K562 (cell line): ENCODE results near the gene NSUN2. TPM values are rescaled to one million over a fixed set of nuclear protein-coding genes. Genes with fewer than 3 reads are reported as not detected.
A peak's percentile ranks its signal among the peaks of the same experiment; 100 is the strongest.

Source experiments
- BCL6 ChIP-seq: fragments of 250-450 bp; sonication (Bioruptor Pico); IDR thresholded peaks from 2 replicates; pipeline ENCODE4 v1.4.0; 2020
- CEBPG ChIP-seq, 3 experiments: fragments of 200-800 bp in 1 of 3; sonication (Bioruptor generic) in 1 of 3; sonication (generic) in 1 of 3; formaldehyde crosslinking in 1 of 3; IDR thresholded peaks in 2 of 3; conservative IDR thresholded peaks in 1 of 3; 2 replicates each; pipeline versions ENCODE4 v1.6.1 to v1.8.0; 2016 to 2022; ENCODE audit warnings: missing compliant biosample characterization in 2 of 3, missing genetic modification characterization in 2 of 3, mild to moderate bottlenecking in 1 of 3, missing genetic modification reagents in 1 of 3
- E2F6 ChIP-seq, 2 experiments: IDR thresholded peaks; 2 replicates each; pipeline ENCODE4 v1.6.1; 2011; ENCODE audit warnings: borderline replicate concordance in 1 of 2, control low read depth in 1 of 2, low read depth in 1 of 2, low read length in 1 of 2, mild to moderate bottlenecking in 1 of 2, mixed read lengths in 1 of 2, moderate library complexity in 1 of 2; ENCODE audit not compliant: insufficient read depth in 1 of 2, insufficient read length in 1 of 2, poor library complexity in 1 of 2, severe bottlenecking in 1 of 2; ENCODE audit errors: extremely low read depth in 1 of 2
- ESRRB ChIP-seq: fragments of 250-450 bp; sonication (Bioruptor Pico); IDR thresholded peaks from 2 replicates; pipeline ENCODE4 v1.5.0; 2020; ENCODE audit warnings: mild to moderate bottlenecking, moderate library complexity, borderline replicate concordance
- KLF13 ChIP-seq: fragments of 450-650 bp; IDR thresholded peaks from 2 replicates; pipeline ENCODE4 v1.6.1; 2016; ENCODE audit warnings: missing genetic modification characterization, low read depth, mild to moderate bottlenecking, missing compliant biosample characterization, moderate library complexity, borderline replicate concordance
- NONO ChIP-seq, 2 experiments: fragments of 200-400 bp in 1 of 2; fragments of 450-650 bp in 1 of 2; formaldehyde crosslinking in 1 of 2; IDR thresholded peaks; 2 replicates each; pipeline ENCODE4 v1.6.1; 2017; ENCODE audit warnings: low read depth in 2 of 2, mild to moderate bottlenecking in 2 of 2, moderate library complexity in 2 of 2, low read length in 1 of 2
- NRF1 ChIP-seq, 2 experiments: fragments of 450-650 bp; IDR thresholded peaks in 1 of 2; conservative IDR thresholded peaks in 1 of 2; 2 replicates each; pipeline ENCODE4 v1.6.1; 2014; ENCODE audit warnings: mild to moderate bottlenecking in 2 of 2
- RAD21 ChIP-seq, 2 experiments: fragments of 250-450 bp in 1 of 2; fragments of 450-650 bp in 1 of 2; sonication (Bioruptor Pico) in 1 of 2; formaldehyde crosslinking in 1 of 2; IDR thresholded peaks in 1 of 2; conservative IDR thresholded peaks in 1 of 2; 2 replicates each; pipeline versions ENCODE4 v1.4.0 to v1.8.0; 2020 to 2022; ENCODE audit warnings: mild to moderate bottlenecking in 2 of 2, moderate library complexity in 1 of 2
- RBFOX2 ChIP-seq: fragments of 200-400 bp; formaldehyde crosslinking; IDR thresholded peaks from 2 replicates; pipeline ENCODE4 v1.6.1; 2017; ENCODE audit warnings: low read depth, mild to moderate bottlenecking, low read length, moderate library complexity
- SMARCA4 ChIP-seq: fragments of 450-650 bp; IDR thresholded peaks from 2 replicates; pipeline ENCODE4 v1.6.1; 2016
- SREBF2 ChIP-seq: sonication (generic); formaldehyde crosslinking; IDR thresholded peaks from 2 replicates; pipeline ENCODE4 v1.4.0; 2020; ENCODE audit warnings: mild to moderate bottlenecking, missing genetic modification reagents
- SUPT5H ChIP-seq: fragments of 450-650 bp; IDR thresholded peaks from 2 replicates; pipeline ENCODE4 v1.6.1; 2016
- ZHX1 ChIP-seq: fragments of 150-350 bp; conservative IDR thresholded peaks from 2 replicates; pipeline ENCODE4 v1.6.1; 2014; ENCODE audit warnings: low read length
- ZKSCAN1 ChIP-seq: fragments of 150-350 bp; IDR thresholded peaks from 2 replicates; pipeline ENCODE4 v1.6.1; 2016; ENCODE audit warnings: low read depth, low read length
- ZNF764 ChIP-seq: fragments of 250-450 bp; sonication (Bioruptor Pico); IDR thresholded peaks from 2 replicates; pipeline ENCODE4 v1.4.0; 2020; ENCODE audit warnings: low read depth, mild to moderate bottlenecking, moderate library complexity
- polyA plus RNA-seq, 8 experiments: library from polyadenylated mRNA; depleted of rRNA in 4 of 8; stranded (reverse) in 5 of 8; unstranded in 3 of 8; fragments of >200 nt; fragmentation: Nextera tagmentation in 2 of 8; fragmentation: Illumina TruSeq in 1 of 8; extraction: Ambion mirVana in 2 of 8; extraction: Trizol in 1 of 8; gene quantifications; 2 replicates each; pipeline versions ENCODE4 v1.2.1 to v1.2.3, GENCODE V29; 2011 to 2014; ENCODE audit warnings: inconsistent platforms in 1 of 8, missing spikeins in 1 of 8
- total RNA-seq, 7 experiments: library from RNA; depleted of rRNA in 6 of 7; stranded (reverse); fragments of >200 nt in 6 of 7; fragmentation: Illumina TruSeq in 2 of 7; extraction: Trizol in 2 of 7; gene quantifications; 2 replicates each; pipeline versions ENCODE4 v1.2.1 to v1.2.3, GENCODE V29; 2011 to 2021; ENCODE audit warnings: low replicate concordance in 1 of 7
- TF ChIP-seq, protein P1 (sequence below): sonication (generic); formaldehyde crosslinking; IDR thresholded peaks from 2 replicates; pipeline ENCODE4 v1.8.0; 2022; ENCODE audit warnings: mild to moderate bottlenecking, missing genetic modification reagents

NSUN2 gene
- total and polyA plus RNA-seq, 9 of the 15 experiments (the other 6 are each of a cell fraction or from before 2014, with no cell fraction given): 9.2 to 167 (median 127) TPM

DNA sequence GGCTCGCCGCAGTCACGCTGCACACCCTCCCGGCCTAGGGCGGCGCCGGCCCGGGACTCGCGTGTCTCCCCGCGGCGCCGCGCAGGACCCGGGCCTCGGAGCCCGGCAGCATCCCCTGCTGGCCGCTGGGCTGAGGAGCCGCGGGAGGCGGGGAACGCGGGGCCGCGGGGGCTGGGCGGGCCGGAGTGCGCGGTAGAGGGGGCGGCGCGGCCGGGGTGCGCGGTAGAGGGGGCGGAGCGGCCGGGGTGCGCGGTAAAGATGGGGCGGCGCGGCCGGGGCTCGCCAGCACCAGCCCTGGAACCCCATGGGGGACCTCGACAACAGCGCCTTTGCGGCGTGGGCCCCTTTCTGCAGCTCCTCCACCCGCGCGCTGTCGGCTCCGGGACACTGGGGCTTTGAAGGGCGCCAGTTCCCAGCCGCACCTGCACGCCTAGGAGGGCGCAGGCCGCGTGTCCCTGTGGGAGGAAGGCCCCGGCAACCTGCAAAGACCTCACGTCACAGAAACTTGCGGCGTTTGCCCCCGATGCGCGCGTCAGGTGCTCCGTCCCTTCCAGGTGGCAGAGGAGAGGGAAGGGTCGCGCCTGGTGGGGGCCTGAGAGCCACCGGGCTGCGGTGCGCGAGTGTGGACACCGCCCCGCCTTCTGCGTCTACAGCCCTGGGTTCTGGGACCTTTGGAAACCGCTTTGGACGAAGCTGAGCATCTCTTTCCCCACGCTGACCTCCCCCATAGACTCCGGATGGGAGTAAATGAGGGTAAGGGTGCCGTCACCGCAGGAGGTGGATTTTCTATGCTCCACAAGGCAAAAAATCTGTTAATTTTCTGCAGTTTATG is 49.6 kb downstream of the NSUN2 start (continued):
- TF ChIP-seq SMARCA4 (no peak), BCL6 (CRISPR knock-in tag) (no peak), NONO (IDR thresholded peaks at IDR 0.05; ENCODE audit: low read depth in 2 of 2, low read length in 1 of 2) (no peak), KLF13 (tag) (no peak), RAD21 (CRISPR knock-in tag; conservative IDR thresholded peaks at IDR 0.05 in 1 of 2, IDR thresholded peaks at IDR 0.05 in 1 of 2) (peak in 1 of 2 experiments; percentile 26; a peak in 2 of 4 replicates), SUPT5H (no peak), RBFOX2 (no peak), ZNF764 (CRISPR knock-in tag) (no peak), E2F6 (IDR thresholded peaks at IDR 0.05; ENCODE audit: borderline replicate concordance in 1 of 2, extremely low read depth in 1 of 2, insufficient read depth in 1 of 2, insufficient read length in 1 of 2, low read depth in 1 of 2, low read length in 1 of 2, poor library complexity in 1 of 2, severe bottlenecking in 1 of 2) (peak in 1 of 2 experiments; percentile 83), ZHX1 (no peak), ZKSCAN1 (no peak), CEBPG (CRISPR knock-in tag; IDR thresholded peaks at IDR 0.05) (no peak), CEBPG (tag; conservative IDR thresholded peaks at IDR 0.05 in 1 of 2, IDR thresholded peaks at IDR 0.05 in 1 of 2) (no peak), SREBF2 (no peak), NRF1 (conservative IDR thresholded peaks at IDR 0.05 in 1 of 2, IDR thresholded peaks at IDR 0.05 in 1 of 2) (peak; percentile 40; a peak in 2 of 4 replicates), ESRRB (CRISPR knock-in tag) (no peak)
- TF ChIP-seq, protein P1, sequence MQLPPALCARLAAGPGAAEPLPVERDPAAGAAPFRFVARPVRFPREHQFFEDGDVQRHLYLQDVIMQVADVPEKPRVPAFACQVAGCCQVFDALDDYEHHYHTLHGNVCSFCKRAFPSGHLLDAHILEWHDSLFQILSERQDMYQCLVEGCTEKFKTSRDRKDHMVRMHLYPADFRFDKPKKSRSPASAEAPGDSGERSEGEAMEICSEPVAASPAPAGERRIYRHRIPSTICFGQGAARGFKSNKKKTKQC (CRISPR knock-in tag): 0 out of 2 replicates have a peak, but pooled peaks have one; percentile 13
